ENCODE results near the gene THAP3.
"Not testable (repeated sequence)": the region's sequence is repeated elsewhere in the genome, so short reads cannot be mapped to it uniquely, and the experiment has no call there.

DNA sequence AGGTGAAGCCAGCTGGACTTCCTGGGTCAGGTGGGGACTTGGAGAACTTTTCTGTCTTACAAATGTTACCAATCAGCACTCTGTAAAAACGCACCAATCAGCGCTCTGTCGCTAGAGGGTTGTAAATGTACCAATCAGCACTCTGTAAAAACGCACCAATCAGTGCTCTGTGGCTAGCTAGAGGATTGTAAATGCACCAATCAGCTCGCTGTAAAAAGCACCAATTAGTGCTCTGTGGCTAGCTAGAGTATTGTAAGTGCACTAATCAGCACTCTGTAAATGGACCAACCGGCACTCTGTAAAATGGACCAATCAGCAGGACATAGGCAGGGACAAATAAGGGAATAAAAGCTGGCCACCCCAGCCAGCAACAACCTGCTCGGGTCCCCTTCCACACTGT, 37.8 kb downstream of the THAP3 start:
- TF ChIP-seq, protein P1, sequence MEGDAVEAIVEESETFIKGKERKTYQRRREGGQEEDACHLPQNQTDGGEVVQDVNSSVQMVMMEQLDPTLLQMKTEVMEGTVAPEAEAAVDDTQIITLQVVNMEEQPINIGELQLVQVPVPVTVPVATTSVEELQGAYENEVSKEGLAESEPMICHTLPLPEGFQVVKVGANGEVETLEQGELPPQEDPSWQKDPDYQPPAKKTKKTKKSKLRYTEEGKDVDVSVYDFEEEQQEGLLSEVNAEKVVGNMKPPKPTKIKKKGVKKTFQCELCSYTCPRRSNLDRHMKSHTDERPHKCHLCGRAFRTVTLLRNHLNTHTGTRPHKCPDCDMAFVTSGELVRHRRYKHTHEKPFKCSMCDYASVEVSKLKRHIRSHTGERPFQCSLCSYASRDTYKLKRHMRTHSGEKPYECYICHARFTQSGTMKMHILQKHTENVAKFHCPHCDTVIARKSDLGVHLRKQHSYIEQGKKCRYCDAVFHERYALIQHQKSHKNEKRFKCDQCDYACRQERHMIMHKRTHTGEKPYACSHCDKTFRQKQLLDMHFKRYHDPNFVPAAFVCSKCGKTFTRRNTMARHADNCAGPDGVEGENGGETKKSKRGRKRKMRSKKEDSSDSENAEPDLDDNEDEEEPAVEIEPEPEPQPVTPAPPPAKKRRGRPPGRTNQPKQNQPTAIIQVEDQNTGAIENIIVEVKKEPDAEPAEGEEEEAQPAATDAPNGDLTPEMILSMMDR (conservative IDR thresholded peaks at IDR 0.05; ENCODE audit: low read depth in 2 of 2) = not testable (repeated sequence)
- not testable (repeated sequence) for TF ChIP-seq POLR2AphosphoS5 (IDR thresholded peaks at IDR 0.05; ENCODE audit: low read depth); REST (IDR thresholded peaks at IDR 0.05; ENCODE audit: unreplicated experiment); EZH2phosphoT487 (IDR thresholded peaks at IDR 0.05; ENCODE audit: unreplicated experiment); EZH2 (IDR thresholded peaks at IDR 0.05; ENCODE audit: low read depth, unreplicated experiment); ZNF114 (CRISPR knock-in tag; IDR thresholded peaks at IDR 0.05); JUNB (IDR thresholded peaks at IDR 0.05; ENCODE audit: unreplicated experiment); CREB1 (CRISPR knock-in tag; IDR thresholded peaks at IDR 0.05; ENCODE audit: low read depth); STAT1 (IDR thresholded peaks at IDR 0.05; ENCODE audit: unreplicated experiment)
- TF ChIP-seq, protein P2, sequence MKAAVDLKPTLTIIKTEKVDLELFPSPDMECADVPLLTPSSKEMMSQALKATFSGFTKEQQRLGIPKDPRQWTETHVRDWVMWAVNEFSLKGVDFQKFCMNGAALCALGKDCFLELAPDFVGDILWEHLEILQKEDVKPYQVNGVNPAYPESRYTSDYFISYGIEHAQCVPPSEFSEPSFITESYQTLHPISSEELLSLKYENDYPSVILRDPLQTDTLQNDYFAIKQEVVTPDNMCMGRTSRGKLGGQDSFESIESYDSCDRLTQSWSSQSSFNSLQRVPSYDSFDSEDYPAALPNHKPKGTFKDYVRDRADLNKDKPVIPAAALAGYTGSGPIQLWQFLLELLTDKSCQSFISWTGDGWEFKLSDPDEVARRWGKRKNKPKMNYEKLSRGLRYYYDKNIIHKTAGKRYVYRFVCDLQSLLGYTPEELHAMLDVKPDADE (IDR thresholded peaks at IDR 0.05) = not testable (repeated sequence)

Measured in GM23338 (cell line).